Keratinocyte (primary cell): ENCODE data around the gene HPCAL1.

Source experiments
- CTCF ChIP-seq, 3 experiments: IDR thresholded peaks in 1 of 3; conservative IDR thresholded peaks in 1 of 3; optimal IDR thresholded peaks in 1 of 3; 2 replicates in 2 of 3; 3 replicates in 1 of 3; pipeline versions ENCODE3 to v1.5.1; 2011; ENCODE audit warnings: low read length in 3 of 3, mild to moderate bottlenecking in 3 of 3, moderate library complexity in 2 of 3, control low read depth in 1 of 3, inconsistent platforms in 1 of 3; ENCODE audit not compliant: insufficient read depth in 2 of 3; ENCODE audit errors: extremely low read depth in 1 of 3
- EZH2 ChIP-seq: IDR thresholded peaks from one replicate; pipeline ENCODE4 v1.6.1; 2012; ENCODE audit warnings: inconsistent platforms, mild to moderate bottlenecking, low read length, moderate library complexity

DNA sequence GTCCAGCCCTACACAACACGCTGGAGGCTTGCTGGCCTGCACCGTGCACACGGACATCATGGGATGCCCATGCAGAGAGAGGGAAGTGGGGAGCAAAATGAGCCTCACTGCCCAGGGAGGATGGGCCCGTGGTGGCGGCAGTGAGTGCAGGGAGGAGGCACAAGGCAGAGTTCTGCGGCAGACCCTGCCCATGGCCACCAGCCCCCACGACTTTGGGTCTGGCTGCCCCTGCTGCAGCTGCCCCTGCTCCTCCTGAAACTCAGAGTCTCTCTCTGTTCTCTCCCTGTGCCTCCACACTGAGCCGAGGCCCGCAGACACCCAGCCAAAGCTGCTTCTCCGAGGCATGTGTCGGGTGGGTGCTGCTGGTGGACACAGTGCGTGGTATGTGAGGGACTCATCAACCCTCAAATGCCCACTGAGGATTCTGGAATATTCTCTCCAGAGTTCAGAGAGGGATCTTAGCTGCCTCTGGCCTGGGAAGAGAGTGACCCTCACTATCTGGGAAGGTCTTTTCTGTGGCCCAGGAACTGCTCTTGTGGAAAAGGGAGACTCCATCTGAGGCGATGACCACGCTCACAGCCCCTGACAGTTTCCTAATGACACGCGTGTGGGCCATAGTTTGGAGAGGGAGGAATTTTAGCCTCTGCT lies 45.1 kb upstream of the HPCAL1 start:
- TF ChIP-seq CTCF (optimal IDR thresholded peaks at IDR 0.05 in 1 of 3, IDR thresholded peaks at IDR 0.05 in 1 of 3, conservative IDR thresholded peaks at IDR 0.05 in 1 of 3; ENCODE audit: extremely low read depth in 1 of 3, insufficient read depth in 2 of 3, low read length in 3 of 3): no peak
- no peak for TF ChIP-seq EZH2
